Measurements from ENCODE around the gene ITGB6.

Gene ITGB6

GRCh38 chr2:160077912-160078810 lies 121.9 kb downstream of the ITGB6 start:
- DNase-seq, result no peak

GRCh38 chr2:160076914-160077313 lies 123.2 kb downstream of the ITGB6 start:
- DNase-seq, result peak; percentile 36

GRCh38 chr2:160076241-160076640 lies 123.8 kb downstream of the ITGB6 start:
- no peak for DNase-seq

- no peak for DNase-seq
Observed at GRCh38 chr2:160075171-160075570, 124.9 kb downstream of the ITGB6 start.

- no peak for DNase-seq
Observed at GRCh38 chr2:160073284-160073888, 126.7 kb downstream of the ITGB6 start.

- DNase-seq, result no peak
Observed at GRCh38 chr2:160068906-160069305, 131.2 kb downstream of the ITGB6 start.

GRCh38 chr2:160064916-160065315 lies 135.2 kb downstream of the ITGB6 start:
- DNase-seq, result no peak

- DNase-seq, result no peak
Observed at GRCh38 chr2:160063879-160064612, 136.0 kb downstream of the ITGB6 start.

GRCh38 chr2:160063271-160063670 lies 136.8 kb downstream of the ITGB6 start:
- DNase-seq, result no peak

- peak; percentile 9 for DNase-seq
Observed at GRCh38 chr2:160062292-160063005, 137.6 kb downstream of the ITGB6 start, which contains the start of gene PLA2R1. TSS of gene PLA2R1 (minus strand) at chr2:160062615. CDS start at chr2:160062403, 212 bp downstream.

GRCh38 chr2:160061944-160062291 lies 138.2 kb downstream of the ITGB6 start:
- DNase-seq, result peak; percentile 5

- no peak for DNase-seq
Observed at GRCh38 chr2:160061533-160061932, 138.5 kb downstream of the ITGB6 start.

- DNase-seq, result no peak
Observed at GRCh38 chr2:160060297-160060696, 139.8 kb downstream of the ITGB6 start.

GRCh38 chr2:160057356-160057755 lies 142.7 kb downstream of the ITGB6 start:
- DNase-seq, result no peak

- DNase-seq, result no peak
Observed at GRCh38 chr2:160055726-160056108, 144.4 kb downstream of the ITGB6 start.

- no peak for DNase-seq
Observed at GRCh38 chr2:160054984-160055725, 144.9 kb downstream of the ITGB6 start.

GRCh38 chr2:160053946-160054345 lies 146.1 kb downstream of the ITGB6 start:
- no peak for DNase-seq

GRCh38 chr2:160052531-160052930 lies 147.5 kb downstream of the ITGB6 start:
- no peak for DNase-seq

- no peak for DNase-seq
Observed at GRCh38 chr2:160051371-160051800, 148.7 kb downstream of the ITGB6 start.

GRCh38 chr2:160050147-160050546 lies 149.9 kb downstream of the ITGB6 start:
- DNase-seq, result no peak

All from hematopoietic multipotent progenitor cell treated with erythropoietin and hydrocortisone succinate and interleukin-3 and kit ligand, for 6 days (in vitro differentiated cells).